ENCODE measurements around the gene CD177. TPM values are rescaled to one million over a fixed set of nuclear protein-coding genes. Genes with fewer than 3 reads are reported as not detected.
"Not testable (repeated sequence)": the region's sequence is repeated elsewhere in the genome, so short reads cannot be mapped to it uniquely, and the experiment has no call there.

The CD177 gene
- total and polyA plus RNA-seq, 2 donors: 0.80 to 0.99 TPM

- H3K27ac ChIP-seq (ENCODE audit: low read depth in 1 of 2, low read length in 1 of 2): no peak overlapping the region
- H3K9me3 ChIP-seq (ENCODE audit: control insufficient read depth in 2 of 2, insufficient read depth in 1 of 2, low read length in 1 of 2): no peaks in the 10 kb centered on the region
- no peaks in the 10 kb centered on the region for H3K27me3 ChIP-seq (ENCODE audit: control insufficient read depth in 2 of 2, insufficient read depth in 1 of 2, low read length in 1 of 2)
- H3K4me3 ChIP-seq (ENCODE audit: low read length in 2 of 2): no peak overlapping the region
- 95% methylated on average over 2 of the region's 2 CpGs for WGBS
- no peaks in the 10 kb centered on the region for H3K4me1 ChIP-seq (ENCODE audit: control insufficient read depth in 2 of 2, insufficient read depth in 2 of 2, low read length in 2 of 2)
- DNase-seq (ENCODE audit: low read depth in 6 of 9, low spot score in 9 of 9): no peak
- H3K36me3 ChIP-seq (ENCODE audit: control insufficient read depth in 2 of 2, insufficient read depth in 2 of 2, low read length in 1 of 2): no peaks in the 10 kb centered on the region
Measured at GRCh38 chr19:43329989-43330388, 23.5 kb upstream of the CD177 start.

GRCh38 chr19:43330726-43331434 lies 22.6 kb upstream of the CD177 start:
- no peak for DNase-seq (ENCODE audit: low read depth in 6 of 9, low spot score in 9 of 9)

GRCh38 chr19:43331435-43332010 lies 22.0 kb upstream of the CD177 start:
- DNase-seq (ENCODE audit: low read depth in 6 of 9, low spot score in 9 of 9): no peak
- no peaks in the 10 kb centered on the region for H3K4me1 ChIP-seq (ENCODE audit: control insufficient read depth in 2 of 2, insufficient read depth in 2 of 2, low read length in 2 of 2)
- no peaks in the 10 kb centered on the region for H3K9me3 ChIP-seq (ENCODE audit: control insufficient read depth in 2 of 2, insufficient read depth in 1 of 2, low read length in 1 of 2)
- no peak overlapping the region for H3K27ac ChIP-seq (ENCODE audit: low read depth in 1 of 2, low read length in 1 of 2)
- no peaks in the 10 kb centered on the region for H3K27me3 ChIP-seq (ENCODE audit: control insufficient read depth in 2 of 2, insufficient read depth in 1 of 2, low read length in 1 of 2)
- no peak overlapping the region for H3K4me3 ChIP-seq (ENCODE audit: low read length in 2 of 2)
- WGBS: 95% methylated on average over 4 of the region's 4 CpGs
- H3K36me3 ChIP-seq (ENCODE audit: control insufficient read depth in 2 of 2, insufficient read depth in 2 of 2, low read length in 1 of 2): no peaks in the 10 kb centered on the region

More at GRCh38 chr19:43330726-43331434, 22.6 kb upstream of the CD177 start:
- Histone ChIP-seq H3K9me3 (ENCODE audit: control insufficient read depth in 2 of 2, insufficient read depth in 1 of 2, low read length in 1 of 2) (no peaks in the 10 kb centered on the region), H3K27ac (ENCODE audit: low read depth in 1 of 2, low read length in 1 of 2) (no peak overlapping the region), H3K4me3 (ENCODE audit: low read length in 2 of 2) (no peak overlapping the region), H3K36me3 (ENCODE audit: control insufficient read depth in 2 of 2, insufficient read depth in 2 of 2, low read length in 1 of 2) (no peaks in the 10 kb centered on the region), H3K4me1 (ENCODE audit: control insufficient read depth in 2 of 2, insufficient read depth in 2 of 2, low read length in 2 of 2) (no peaks in the 10 kb centered on the region), H3K27me3 (ENCODE audit: control insufficient read depth in 2 of 2, insufficient read depth in 1 of 2, low read length in 1 of 2) (no peaks in the 10 kb centered on the region)
- WGBS: 87% methylated on average over 11 of the region's 11 CpGs

GRCh38 chr19:43332058-43332922 lies 21.2 kb upstream of the CD177 start:
- 90% methylated on average over 10 of the region's 10 CpGs for WGBS
- no peak for DNase-seq (ENCODE audit: low read depth in 6 of 9, low spot score in 9 of 9)
- Histone ChIP-seq H3K4me1 (ENCODE audit: control insufficient read depth in 2 of 2, insufficient read depth in 2 of 2, low read length in 2 of 2) (no peaks in the 10 kb centered on the region), H3K27me3 (ENCODE audit: control insufficient read depth in 2 of 2, insufficient read depth in 1 of 2, low read length in 1 of 2) (no peaks in the 10 kb centered on the region), H3K27ac (ENCODE audit: low read depth in 1 of 2, low read length in 1 of 2) (no peak overlapping the region), H3K36me3 (ENCODE audit: control insufficient read depth in 2 of 2, insufficient read depth in 2 of 2, low read length in 1 of 2) (no peaks in the 10 kb centered on the region), H3K4me3 (ENCODE audit: low read length in 2 of 2) (no peak overlapping the region), H3K9me3 (ENCODE audit: control insufficient read depth in 2 of 2, insufficient read depth in 1 of 2, low read length in 1 of 2) (no peaks in the 10 kb centered on the region)

- not testable (repeated sequence) for H3K4me1 ChIP-seq (ENCODE audit: control insufficient read depth in 2 of 2, insufficient read depth in 2 of 2, low read length in 2 of 2); H3K9me3 ChIP-seq (ENCODE audit: control insufficient read depth in 2 of 2, insufficient read depth in 1 of 2, low read length in 1 of 2); H3K4me3 ChIP-seq (ENCODE audit: low read length in 2 of 2); DNase-seq (ENCODE audit: low read depth in 6 of 9, low spot score in 9 of 9); H3K36me3 ChIP-seq (ENCODE audit: control insufficient read depth in 2 of 2, insufficient read depth in 2 of 2, low read length in 1 of 2); H3K27ac ChIP-seq (ENCODE audit: low read depth in 1 of 2, low read length in 1 of 2); H3K27me3 ChIP-seq (ENCODE audit: control insufficient read depth in 2 of 2, insufficient read depth in 1 of 2, low read length in 1 of 2)
- WGBS: 96% methylated on average over 2 of the region's 2 CpGs
Measured at GRCh38 chr19:43336508-43336907, 17.0 kb upstream of the CD177 start.

GRCh38 chr19:43337737-43338136 lies 15.7 kb upstream of the CD177 start:
- WGBS: 91% methylated on average over 8 of the region's 8 CpGs
- DNase-seq (ENCODE audit: low read depth in 6 of 9, low spot score in 9 of 9): peak in 1 of 9 donors; percentile 19
- no peak overlapping the region for H3K4me3 ChIP-seq (ENCODE audit: low read length in 2 of 2)
- no peaks in the 10 kb centered on the region for H3K36me3 ChIP-seq (ENCODE audit: control insufficient read depth in 2 of 2, insufficient read depth in 2 of 2, low read length in 1 of 2)
- H3K27ac ChIP-seq (ENCODE audit: low read depth in 1 of 2, low read length in 1 of 2): no peak overlapping the region
- no peaks in the 10 kb centered on the region for H3K4me1 ChIP-seq (ENCODE audit: control insufficient read depth in 2 of 2, insufficient read depth in 2 of 2, low read length in 2 of 2)
- H3K27me3 ChIP-seq (ENCODE audit: control insufficient read depth in 2 of 2, insufficient read depth in 1 of 2, low read length in 1 of 2): no peaks in the 10 kb centered on the region
- no peaks in the 10 kb centered on the region for H3K9me3 ChIP-seq (ENCODE audit: control insufficient read depth in 2 of 2, insufficient read depth in 1 of 2, low read length in 1 of 2)

GRCh38 chr19:43338530-43338929 lies 15.0 kb upstream of the CD177 start:
- WGBS: 92% methylated on average over 5 of the region's 5 CpGs
- no peak for DNase-seq (ENCODE audit: low read depth in 6 of 9, low spot score in 9 of 9)
- Histone ChIP-seq H3K27ac (ENCODE audit: low read depth in 1 of 2, low read length in 1 of 2) (no peak overlapping the region), H3K27me3 (ENCODE audit: control insufficient read depth in 2 of 2, insufficient read depth in 1 of 2, low read length in 1 of 2) (no peaks in the 10 kb centered on the region), H3K36me3 (ENCODE audit: control insufficient read depth in 2 of 2, insufficient read depth in 2 of 2, low read length in 1 of 2) (no peaks in the 10 kb centered on the region), H3K9me3 (ENCODE audit: control insufficient read depth in 2 of 2, insufficient read depth in 1 of 2, low read length in 1 of 2) (no peaks in the 10 kb centered on the region), H3K4me1 (ENCODE audit: control insufficient read depth in 2 of 2, insufficient read depth in 2 of 2, low read length in 2 of 2) (no peaks in the 10 kb centered on the region), H3K4me3 (ENCODE audit: low read length in 2 of 2) (no peak overlapping the region)

GRCh38 chr19:43339243-43339930 lies 14.1 kb upstream of the CD177 start:
- not testable (repeated sequence) for H3K9me3 ChIP-seq (ENCODE audit: control insufficient read depth in 2 of 2, insufficient read depth in 1 of 2, low read length in 1 of 2); H3K36me3 ChIP-seq (ENCODE audit: control insufficient read depth in 2 of 2, insufficient read depth in 2 of 2, low read length in 1 of 2)
- WGBS: 38% methylated on average over 6 of the region's 6 CpGs

GRCh38 chr19:43340101-43340500 lies 13.4 kb upstream of the CD177 start:
- WGBS: 88% methylated on average over 2 of the region's 2 CpGs
- not testable (repeated sequence) for H3K27me3 ChIP-seq (ENCODE audit: control insufficient read depth in 2 of 2, insufficient read depth in 1 of 2, low read length in 1 of 2); H3K27ac ChIP-seq (ENCODE audit: low read depth in 1 of 2, low read length in 1 of 2)

More at GRCh38 chr19:43339243-43339930, 14.1 kb upstream of the CD177 start:
- DNase-seq (ENCODE audit: low read depth in 6 of 9, low spot score in 9 of 9); H3K27ac ChIP-seq (ENCODE audit: low read depth in 1 of 2, low read length in 1 of 2); H3K4me3 ChIP-seq (ENCODE audit: low read length in 2 of 2); H3K4me1 ChIP-seq (ENCODE audit: control insufficient read depth in 2 of 2, insufficient read depth in 2 of 2, low read length in 2 of 2); H3K27me3 ChIP-seq (ENCODE audit: control insufficient read depth in 2 of 2, insufficient read depth in 1 of 2, low read length in 1 of 2): not testable (repeated sequence)

More at GRCh38 chr19:43340101-43340500, 13.4 kb upstream of the CD177 start:
- H3K4me3 ChIP-seq (ENCODE audit: low read length in 2 of 2); H3K9me3 ChIP-seq (ENCODE audit: control insufficient read depth in 2 of 2, insufficient read depth in 1 of 2, low read length in 1 of 2); DNase-seq (ENCODE audit: low read depth in 6 of 9, low spot score in 9 of 9); H3K4me1 ChIP-seq (ENCODE audit: control insufficient read depth in 2 of 2, insufficient read depth in 2 of 2, low read length in 2 of 2); H3K36me3 ChIP-seq (ENCODE audit: control insufficient read depth in 2 of 2, insufficient read depth in 2 of 2, low read length in 1 of 2): not testable (repeated sequence)
